22Rv1 (cell line): ENCODE measurements around the gene PTCH1.

Experiments used
- CTCF ChIP-seq: fragments of 450-650 bp; IDR thresholded peaks from 2 replicates; pipeline ENCODE4 v1.5.1; 2017; ENCODE audit warnings: mild to moderate bottlenecking
- ZFX ChIP-seq: fragments of 450-650 bp; IDR thresholded peaks from 2 replicates; pipeline ENCODE4 v1.6.1; 2017; ENCODE audit warnings: antibody characterized with exemption, borderline replicate concordance

GRCh38 chr9:95506428-95506677 is 10.4 kb downstream of the PTCH1 start:
- TF ChIP-seq CTCF (no peak), ZFX (no peak)
